GM19328 (cell line): ENCODE measurements around the gene INSIG2.
A peak's percentile ranks its signal among the peaks of the same experiment; 100 is the strongest.
"Not testable (repeated sequence)": the region's sequence is repeated elsewhere in the genome, so short reads cannot be mapped to it uniquely, and the experiment has no call there.

Experiments used
- ATAC-seq: cut with Tn5 transposase; IDR thresholded peaks from one replicate; pipeline ENCODE4 v1.9.1; 2021; ENCODE audit warnings: mild to moderate bottlenecking, moderate library complexity; ENCODE audit not compliant: unreplicated experiment

Gene INSIG2

GRCh38 chr2:118059919-118060478 lies 28.3 kb upstream of the INSIG2 start:
- ATAC-seq: no peak

- ATAC-seq: peak; percentile 80
These were observed 26.9 kb upstream of the INSIG2 start for GRCh38 chr2:118061135-118061955.

GRCh38 chr2:118062048-118062447 lies 26.2 kb upstream of the INSIG2 start:
- no peak for ATAC-seq

GRCh38 chr2:118062669-118063068 lies 25.6 kb upstream of the INSIG2 start:
- ATAC-seq: no peak

- no peak for ATAC-seq
These were observed 23.1 kb upstream of the INSIG2 start for GRCh38 chr2:118065015-118065706.

GRCh38 chr2:118065921-118066511 lies 22.3 kb upstream of the INSIG2 start:
- no peak for ATAC-seq

GRCh38 chr2:118077636-118078247 lies 10.5 kb upstream of the INSIG2 start:
- ATAC-seq: no peak

- no peak for ATAC-seq
These were observed 9.5 kb upstream of the INSIG2 start for GRCh38 chr2:118078734-118079133.

- no peak for ATAC-seq
These were observed 3.7 kb upstream of the INSIG2 start for GRCh38 chr2:118084491-118085089.

- no peak for ATAC-seq
These were observed 2.9 kb upstream of the INSIG2 start for GRCh38 chr2:118085173-118086023.

GRCh38 chr2:118086024-118086633 lies 2.1 kb upstream of the INSIG2 start:
- no peak for ATAC-seq

- ATAC-seq: peak; percentile 30
These were observed 999 bp downstream of the INSIG2 start for GRCh38 chr2:118089139-118089800.

- ATAC-seq: no peak
These were observed 2.3 kb downstream of the INSIG2 start for GRCh38 chr2:118090387-118091139.

GRCh38 chr2:118091140-118091478 lies 2.8 kb downstream of the INSIG2 start:
- ATAC-seq: no peak

GRCh38 chr2:118091631-118092030 lies 3.4 kb downstream of the INSIG2 start:
- no peak for ATAC-seq

GRCh38 chr2:118094102-118094501 lies 5.8 kb downstream of the INSIG2 start:
- not testable (repeated sequence) for ATAC-seq

- no peak for ATAC-seq
These were observed 6.2 kb downstream of the INSIG2 start for GRCh38 chr2:118094503-118094902.

- ATAC-seq: no peak
These were observed 7.3 kb downstream of the INSIG2 start for GRCh38 chr2:118095610-118096009.
